ENCODE measurements around the gene DGCR2. TPM values are rescaled to one million over a fixed set of nuclear protein-coding genes. Genes with fewer than 3 reads are reported as not detected.
"Not testable (repeated sequence)": the region's sequence is repeated elsewhere in the genome, so short reads cannot be mapped to it uniquely, and the experiment has no call there.

DGCR2 gene
- total RNA-seq, 1 experiment from 2014 or later, result 18.6 TPM

- Histone ChIP-seq H3K79me2 (ENCODE audit: low read length) (no peaks in the 10 kb centered on the region), H3K9me3 (ENCODE audit: low read length) (no peaks in the 10 kb centered on the region), H3K36me3 (ENCODE audit: insufficient read depth, low read length) (no peaks in the 10 kb centered on the region), H3K9ac (ENCODE audit: low read length) (no peak overlapping the region), H3K4me2 (ENCODE audit: low read depth, low read length, poor library complexity, severe bottlenecking) (no peak overlapping the region), H3K27me3 (ENCODE audit: low read length) (no peaks in the 10 kb centered on the region), H2AFZ (ENCODE audit: low read length) (no peak overlapping the region), H3K27ac (ENCODE audit: low read length) (no peak overlapping the region), H3K4me3 (ENCODE audit: low read length) (no peak overlapping the region), H3K4me1 (ENCODE audit: low read length) (no peaks in the 10 kb centered on the region), H3K9me2 (replicated peaks; ENCODE audit: insufficient read depth, low read length) (no peaks in the 10 kb centered on the region), H4K20me1 (ENCODE audit: insufficient read depth, low read depth, low read length) (no peaks in the 10 kb centered on the region)
- DNase-seq, result no peak
Measured at GRCh38 chr22:19011075-19011474, 111.1 kb downstream of the DGCR2 start.

- Histone ChIP-seq H3K4me3 (ENCODE audit: low read length) (no peak overlapping the region), H3K9me2 (replicated peaks; ENCODE audit: insufficient read depth, low read length) (no peaks in the 10 kb centered on the region), H3K36me3 (ENCODE audit: insufficient read depth, low read length) (no peaks in the 10 kb centered on the region), H3K27ac (ENCODE audit: low read length) (no peak overlapping the region), H3K9ac (ENCODE audit: low read length) (no peak overlapping the region), H3K4me1 (ENCODE audit: low read length) (no peaks in the 10 kb centered on the region), H3K4me2 (ENCODE audit: low read depth, low read length, poor library complexity, severe bottlenecking) (no peak overlapping the region), H4K20me1 (ENCODE audit: insufficient read depth, low read depth, low read length) (no peaks in the 10 kb centered on the region), H3K79me2 (ENCODE audit: low read length) (no peaks in the 10 kb centered on the region), H3K9me3 (ENCODE audit: low read length) (no peaks in the 10 kb centered on the region), H3K27me3 (ENCODE audit: low read length) (no peaks in the 10 kb centered on the region), H2AFZ (ENCODE audit: low read length) (no peak overlapping the region)
- DNase-seq, result no peak
Measured at GRCh38 chr22:19005905-19006304, 116.3 kb downstream of the DGCR2 start.

GRCh38 chr22:19004471-19004870, 117.7 kb downstream of the DGCR2 start:
- H3K9ac ChIP-seq (ENCODE audit: low read length), result no peak overlapping the region
- no peaks in the 10 kb centered on the region for H3K9me3 ChIP-seq (ENCODE audit: low read length)
- H3K27ac ChIP-seq (ENCODE audit: low read length), result no peak overlapping the region
- no peak for DNase-seq
- H2AFZ ChIP-seq (ENCODE audit: low read length), result no peak overlapping the region
- no peaks in the 10 kb centered on the region for H3K36me3 ChIP-seq (ENCODE audit: insufficient read depth, low read length)
- H3K4me1 ChIP-seq (ENCODE audit: low read length), result no peaks in the 10 kb centered on the region
- H4K20me1 ChIP-seq (ENCODE audit: insufficient read depth, low read depth, low read length), result no peaks in the 10 kb centered on the region
- H3K4me3 ChIP-seq (ENCODE audit: low read length), result no peak overlapping the region
- no peak overlapping the region for H3K4me2 ChIP-seq (ENCODE audit: low read depth, low read length, poor library complexity, severe bottlenecking)
- H3K9me2 ChIP-seq (replicated peaks; ENCODE audit: insufficient read depth, low read length), result no peaks in the 10 kb centered on the region
- no peaks in the 10 kb centered on the region for H3K27me3 ChIP-seq (ENCODE audit: low read length)
- H3K79me2 ChIP-seq (ENCODE audit: low read length), result no peaks in the 10 kb centered on the region

GRCh38 chr22:19003508-19003907, 118.7 kb downstream of the DGCR2 start:
- Histone ChIP-seq H3K27me3 (ENCODE audit: low read length) (no peaks in the 10 kb centered on the region), H3K79me2 (ENCODE audit: low read length) (no peaks in the 10 kb centered on the region)
- no peak for DNase-seq

GRCh38 chr22:19002684-19003038, 119.6 kb downstream of the DGCR2 start:
- Histone ChIP-seq H4K20me1 (ENCODE audit: insufficient read depth, low read depth, low read length) (no peaks in the 10 kb centered on the region), H3K9ac (ENCODE audit: low read length) (no peak overlapping the region), H3K27me3 (ENCODE audit: low read length) (no peaks in the 10 kb centered on the region), H3K4me2 (ENCODE audit: low read depth, low read length, poor library complexity, severe bottlenecking) (no peak overlapping the region), H3K9me2 (replicated peaks; ENCODE audit: insufficient read depth, low read length) (no peaks in the 10 kb centered on the region), H3K79me2 (ENCODE audit: low read length) (no peaks in the 10 kb centered on the region), H3K36me3 (ENCODE audit: insufficient read depth, low read length) (no peaks in the 10 kb centered on the region), H3K27ac (ENCODE audit: low read length) (no peak overlapping the region), H2AFZ (ENCODE audit: low read length) (no peak overlapping the region), H3K4me3 (ENCODE audit: low read length) (no peak overlapping the region), H3K9me3 (ENCODE audit: low read length) (no peaks in the 10 kb centered on the region), H3K4me1 (ENCODE audit: low read length) (no peaks in the 10 kb centered on the region)
- DNase-seq, result no peak

More at GRCh38 chr22:19003508-19003907, 118.7 kb downstream of the DGCR2 start:
- no peaks in the 10 kb centered on the region for H3K9me2 ChIP-seq (replicated peaks; ENCODE audit: insufficient read depth, low read length)
- H3K9me3 ChIP-seq (ENCODE audit: low read length), result no peaks in the 10 kb centered on the region
- H3K27ac ChIP-seq (ENCODE audit: low read length), result no peak overlapping the region
- H3K4me3 ChIP-seq (ENCODE audit: low read length), result no peak overlapping the region
- H3K9ac ChIP-seq (ENCODE audit: low read length), result no peak overlapping the region
- no peaks in the 10 kb centered on the region for H3K36me3 ChIP-seq (ENCODE audit: insufficient read depth, low read length)
- H2AFZ ChIP-seq (ENCODE audit: low read length), result no peak overlapping the region
- no peak overlapping the region for H3K4me2 ChIP-seq (ENCODE audit: low read depth, low read length, poor library complexity, severe bottlenecking)
- no peaks in the 10 kb centered on the region for H3K4me1 ChIP-seq (ENCODE audit: low read length)
- no peaks in the 10 kb centered on the region for H4K20me1 ChIP-seq (ENCODE audit: insufficient read depth, low read depth, low read length)

- Histone ChIP-seq H3K9me2 (replicated peaks; ENCODE audit: insufficient read depth, low read length) (no peaks in the 10 kb centered on the region), H3K4me3 (ENCODE audit: low read length) (no peak overlapping the region), H3K9ac (ENCODE audit: low read length) (no peak overlapping the region), H3K79me2 (ENCODE audit: low read length) (no peaks in the 10 kb centered on the region), H3K4me2 (ENCODE audit: low read depth, low read length, poor library complexity, severe bottlenecking) (no peak overlapping the region), H2AFZ (ENCODE audit: low read length) (no peak overlapping the region), H3K27ac (ENCODE audit: low read length) (no peak overlapping the region), H3K4me1 (ENCODE audit: low read length) (no peaks in the 10 kb centered on the region), H3K36me3 (ENCODE audit: insufficient read depth, low read length) (no peaks in the 10 kb centered on the region), H3K9me3 (ENCODE audit: low read length) (no peaks in the 10 kb centered on the region), H3K27me3 (ENCODE audit: low read length) (no peaks in the 10 kb centered on the region), H4K20me1 (ENCODE audit: insufficient read depth, low read depth, low read length) (no peaks in the 10 kb centered on the region)
- no peak for DNase-seq
Measured at GRCh38 chr22:19001204-19001603, 121.0 kb downstream of the DGCR2 start.

GRCh38 chr22:19000106-19000505, 122.1 kb downstream of the DGCR2 start:
- H3K27me3 ChIP-seq (ENCODE audit: low read length); H3K4me2 ChIP-seq (ENCODE audit: low read depth, low read length, poor library complexity, severe bottlenecking); H3K79me2 ChIP-seq (ENCODE audit: low read length); H3K9me3 ChIP-seq (ENCODE audit: low read length); H3K4me3 ChIP-seq (ENCODE audit: low read length); H3K4me1 ChIP-seq (ENCODE audit: low read length); H4K20me1 ChIP-seq (ENCODE audit: insufficient read depth, low read depth, low read length); H2AFZ ChIP-seq (ENCODE audit: low read length); H3K27ac ChIP-seq (ENCODE audit: low read length); H3K36me3 ChIP-seq (ENCODE audit: insufficient read depth, low read length); H3K9ac ChIP-seq (ENCODE audit: low read length); DNase-seq; H3K9me2 ChIP-seq (replicated peaks; ENCODE audit: insufficient read depth, low read length): not testable (repeated sequence)

- H3K79me2 ChIP-seq (ENCODE audit: low read length), result no peaks in the 10 kb centered on the region
- no peak for DNase-seq
- no peaks in the 10 kb centered on the region for H3K9me3 ChIP-seq (ENCODE audit: low read length)
- no peak overlapping the region for H2AFZ ChIP-seq (ENCODE audit: low read length)
- no peak overlapping the region for H3K9ac ChIP-seq (ENCODE audit: low read length)
- no peak overlapping the region for H3K4me2 ChIP-seq (ENCODE audit: low read depth, low read length, poor library complexity, severe bottlenecking)
- H4K20me1 ChIP-seq (ENCODE audit: insufficient read depth, low read depth, low read length), result no peaks in the 10 kb centered on the region
- no peak overlapping the region for H3K4me3 ChIP-seq (ENCODE audit: low read length)
- no peaks in the 10 kb centered on the region for H3K9me2 ChIP-seq (replicated peaks; ENCODE audit: insufficient read depth, low read length)
- no peak overlapping the region for H3K27ac ChIP-seq (ENCODE audit: low read length)
- H3K4me1 ChIP-seq (ENCODE audit: low read length), result no peaks in the 10 kb centered on the region
- no peaks in the 10 kb centered on the region for H3K36me3 ChIP-seq (ENCODE audit: insufficient read depth, low read length)
- no peaks in the 10 kb centered on the region for H3K27me3 ChIP-seq (ENCODE audit: low read length)
Measured at GRCh38 chr22:18999416-18999815, 122.8 kb downstream of the DGCR2 start.

- H3K79me2 ChIP-seq (ENCODE audit: low read length), result no peaks in the 10 kb centered on the region
- no peaks in the 10 kb centered on the region for H3K36me3 ChIP-seq (ENCODE audit: insufficient read depth, low read length)
- H3K27me3 ChIP-seq (ENCODE audit: low read length), result no peaks in the 10 kb centered on the region
- H3K9me2 ChIP-seq (replicated peaks; ENCODE audit: insufficient read depth, low read length), result no peaks in the 10 kb centered on the region
- H3K27ac ChIP-seq (ENCODE audit: low read length), result no peak overlapping the region
- no peak overlapping the region for H2AFZ ChIP-seq (ENCODE audit: low read length)
- no peak overlapping the region for H3K9ac ChIP-seq (ENCODE audit: low read length)
- no peaks in the 10 kb centered on the region for H3K4me1 ChIP-seq (ENCODE audit: low read length)
- DNase-seq, result no peak
- no peak overlapping the region for H3K4me3 ChIP-seq (ENCODE audit: low read length)
- H3K9me3 ChIP-seq (ENCODE audit: low read length), result no peaks in the 10 kb centered on the region
- no peaks in the 10 kb centered on the region for H4K20me1 ChIP-seq (ENCODE audit: insufficient read depth, low read depth, low read length)
- H3K4me2 ChIP-seq (ENCODE audit: low read depth, low read length, poor library complexity, severe bottlenecking), result no peak overlapping the region
Measured at GRCh38 chr22:18999008-18999407, 123.2 kb downstream of the DGCR2 start.

Measured in Karpas-422 (cell line).